HG02943 (cell line): Measurements from ENCODE around the gene CDC123.
"Not testable (repeated sequence)": the region's sequence is repeated elsewhere in the genome, so short reads cannot be mapped to it uniquely, and the experiment has no call there.

Experiments
- ATAC-seq: cut with Tn5 transposase; IDR thresholded peaks from one replicate; pipeline ENCODE4 v1.9.1; 2021; ENCODE audit warnings: mild to moderate bottlenecking, low read depth, moderate library complexity; ENCODE audit not compliant: unreplicated experiment

The CDC123 gene, protein sequence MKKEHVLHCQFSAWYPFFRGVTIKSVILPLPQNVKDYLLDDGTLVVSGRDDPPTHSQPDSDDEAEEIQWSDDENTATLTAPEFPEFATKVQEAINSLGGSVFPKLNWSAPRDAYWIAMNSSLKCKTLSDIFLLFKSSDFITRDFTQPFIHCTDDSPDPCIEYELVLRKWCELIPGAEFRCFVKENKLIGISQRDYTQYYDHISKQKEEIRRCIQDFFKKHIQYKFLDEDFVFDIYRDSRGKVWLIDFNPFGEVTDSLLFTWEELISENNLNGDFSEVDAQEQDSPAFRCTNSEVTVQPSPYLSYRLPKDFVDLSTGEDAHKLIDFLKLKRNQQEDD

DNA sequence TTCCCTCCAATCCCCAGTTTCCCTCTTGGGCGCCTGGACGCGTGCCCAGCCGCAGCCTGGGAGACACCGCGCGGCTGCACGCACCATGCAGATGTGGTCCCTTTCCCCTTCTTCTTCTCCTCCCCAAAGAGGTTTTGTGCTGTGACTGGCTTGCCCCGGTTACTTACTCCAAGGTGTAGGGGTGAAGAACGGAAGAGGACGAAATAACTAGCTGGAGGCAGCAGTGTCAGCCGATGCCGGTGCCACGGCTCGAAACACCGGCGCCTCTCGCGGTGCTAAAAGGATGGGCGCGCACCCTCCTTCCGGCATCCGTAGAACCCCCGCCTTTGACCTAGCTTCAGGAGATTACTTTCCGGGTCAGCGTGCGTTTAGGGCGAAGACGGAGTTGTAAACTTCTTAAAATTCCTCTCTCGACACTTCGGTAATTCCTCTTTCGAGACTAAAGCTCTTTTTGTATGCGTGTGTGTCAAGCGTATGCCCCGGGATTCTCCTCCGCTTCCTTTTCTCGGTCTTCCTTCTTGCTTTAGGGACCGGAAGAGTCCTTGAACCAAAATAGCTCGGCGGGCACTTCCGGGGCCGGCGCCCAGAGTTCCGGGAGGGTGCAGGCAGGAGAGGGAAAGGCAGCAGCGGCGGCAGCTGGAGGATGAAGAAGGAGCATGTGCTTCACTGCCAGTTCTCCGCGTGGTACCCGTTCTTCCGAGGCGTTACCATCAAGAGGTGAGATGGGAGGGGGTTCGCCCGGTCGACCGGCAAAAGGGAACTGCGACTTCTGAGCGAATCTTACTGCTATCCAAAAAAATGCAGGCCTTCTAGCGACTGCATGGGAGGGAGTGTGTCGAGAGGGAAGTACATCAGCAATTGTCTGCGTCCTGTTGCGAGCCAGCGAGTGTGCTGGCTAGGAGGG lies at the start of gene CDC123, which contains the start of gene NUDT5:
CDC123 (plus strand) TSS at position 586 of the 904 bp plus-strand sequence; CDS start at position 644, 58 bp downstream.
NUDT5 (minus strand) TSS at position 289 of the 904 bp plus-strand sequence. CDS start 9,600 bp downstream, outside the sequence.
- ATAC-seq, result peak; percentile 90

DNA sequence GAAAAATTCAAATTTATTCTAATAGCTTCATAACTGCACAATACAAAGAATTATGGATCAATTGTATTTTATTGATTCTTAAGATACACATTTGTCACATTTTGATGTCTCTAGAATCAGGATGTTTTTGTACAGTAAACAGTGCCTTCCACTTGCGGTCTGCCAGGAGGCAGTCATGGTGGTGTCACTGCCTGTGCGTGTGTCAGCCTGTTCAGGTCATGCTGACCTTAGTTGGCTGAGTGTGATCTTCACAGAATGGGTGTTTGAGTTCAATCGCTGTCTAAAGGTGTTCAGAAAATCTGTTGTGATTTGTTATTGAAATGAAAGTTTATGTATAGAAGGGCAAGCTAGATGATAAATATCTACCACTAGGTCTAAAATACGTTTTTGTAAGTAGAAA lies 45.8 kb upstream of the CDC123 start:
- no peak for ATAC-seq

DNA sequence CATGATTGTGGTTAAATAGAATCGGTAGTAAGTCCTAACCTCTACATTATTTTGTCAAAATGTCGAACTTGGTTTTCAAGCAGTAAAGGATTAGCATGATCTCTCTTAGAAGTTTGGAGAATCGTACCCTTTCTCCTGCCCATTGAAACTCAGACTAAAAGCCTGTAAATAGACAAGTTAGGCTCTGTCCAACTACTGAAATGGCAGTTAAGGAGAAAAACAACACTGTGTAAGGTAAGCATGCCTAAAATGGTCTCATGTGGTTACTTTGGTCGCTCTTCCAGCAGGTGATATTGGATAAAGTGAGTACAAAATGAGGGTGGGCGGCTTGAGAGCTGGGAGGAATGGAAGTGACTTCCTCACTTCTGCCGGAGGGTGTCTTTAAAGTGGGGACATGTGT lies 41.5 kb upstream of the CDC123 start:
- ATAC-seq, result no peak

DNA sequence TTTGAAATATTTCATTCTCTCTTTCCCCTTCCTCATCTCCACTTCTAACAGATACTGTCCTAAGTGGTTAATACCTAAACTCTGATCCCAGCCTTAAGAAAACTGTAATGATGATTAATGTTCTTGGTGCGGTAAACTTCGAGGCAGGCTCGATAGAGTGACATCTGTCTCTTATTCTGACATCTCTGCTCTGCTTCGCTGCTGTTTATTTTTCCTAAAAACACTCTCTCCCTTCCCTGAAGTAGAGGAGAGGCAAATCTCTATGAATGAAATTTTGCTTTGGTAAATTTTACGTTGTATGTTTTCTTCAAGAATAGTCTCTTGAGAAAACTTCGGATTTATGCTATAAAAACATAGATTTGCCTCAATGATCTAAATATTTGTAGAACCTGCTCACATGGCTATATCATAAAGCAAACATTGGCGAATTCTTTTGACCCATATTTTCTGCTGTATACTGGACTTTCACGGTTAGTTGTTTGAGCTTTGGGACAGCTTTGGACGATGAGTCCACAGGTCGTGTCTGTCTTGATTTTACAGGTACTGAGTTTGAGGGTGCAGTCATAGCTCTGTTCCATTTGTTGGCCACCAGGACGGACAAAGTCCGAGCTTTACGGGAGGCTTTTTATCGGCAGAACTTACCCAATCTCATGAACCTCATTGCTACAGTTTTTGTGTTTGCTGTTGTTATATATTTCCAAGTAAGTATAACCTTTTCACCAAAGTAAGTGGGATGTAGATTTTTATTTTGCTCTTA lies 39.4 kb upstream of the CDC123 start:
- ATAC-seq, result no peak

DNA sequence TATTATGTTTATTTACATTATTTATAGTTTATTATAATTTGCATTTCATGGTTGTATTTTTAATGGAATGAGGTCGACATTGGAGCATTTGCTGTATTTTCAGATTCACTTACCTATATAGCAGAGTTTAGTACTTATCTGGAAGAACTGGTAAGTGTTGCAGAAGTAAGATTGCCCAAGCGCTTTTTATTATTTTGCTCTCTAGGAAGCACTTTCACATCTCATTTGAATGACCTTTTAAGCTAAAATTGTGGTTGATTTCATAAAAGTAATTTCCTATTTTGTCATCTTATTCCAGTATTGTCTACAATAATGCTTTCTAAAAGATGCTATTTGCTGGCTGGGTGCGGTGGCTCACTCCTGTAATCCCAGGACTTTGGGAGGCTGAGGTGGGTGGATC lies 37.9 kb upstream of the CDC123 start:
- no peak for ATAC-seq

DNA sequence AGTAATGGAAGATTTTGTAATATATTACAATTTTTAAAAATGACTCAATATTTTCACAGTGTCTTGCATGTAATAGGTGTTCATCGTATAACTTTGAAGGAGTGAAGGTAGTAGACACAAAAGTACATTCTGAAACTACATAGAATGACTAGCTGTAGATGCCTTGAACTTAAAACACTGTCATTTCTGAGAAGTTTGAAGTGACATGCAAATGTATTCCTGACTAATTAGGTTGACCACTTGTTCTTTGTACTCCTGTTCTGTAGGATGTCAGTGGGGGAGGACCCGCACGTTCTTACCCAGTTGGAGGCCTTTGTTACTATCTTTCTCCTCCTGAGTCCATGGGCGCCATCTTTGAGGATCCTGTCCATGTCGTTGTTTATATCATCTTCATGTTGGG lies 35.3 kb upstream of the CDC123 start:
- no peak for ATAC-seq

DNA sequence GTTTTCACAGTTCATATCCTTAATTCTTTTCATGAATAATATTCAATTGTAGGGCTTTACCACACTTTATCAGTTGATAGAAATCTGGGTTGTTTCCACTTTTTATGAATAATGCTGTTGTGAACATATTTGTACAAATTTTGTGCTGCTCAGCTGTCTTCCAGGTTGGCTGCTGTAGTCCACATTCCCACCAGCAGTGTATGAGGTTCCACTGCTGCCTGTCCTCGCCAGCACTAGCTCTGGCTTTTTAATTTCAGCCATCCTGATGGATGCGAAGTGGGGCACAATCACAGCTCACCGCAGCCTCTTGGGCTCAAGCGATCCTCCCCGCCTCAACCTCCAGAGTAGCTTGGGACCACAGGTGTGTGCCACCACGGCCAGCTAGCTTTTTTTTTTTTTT lies 33.1 kb upstream of the CDC123 start:
- ATAC-seq, result no peak

DNA sequence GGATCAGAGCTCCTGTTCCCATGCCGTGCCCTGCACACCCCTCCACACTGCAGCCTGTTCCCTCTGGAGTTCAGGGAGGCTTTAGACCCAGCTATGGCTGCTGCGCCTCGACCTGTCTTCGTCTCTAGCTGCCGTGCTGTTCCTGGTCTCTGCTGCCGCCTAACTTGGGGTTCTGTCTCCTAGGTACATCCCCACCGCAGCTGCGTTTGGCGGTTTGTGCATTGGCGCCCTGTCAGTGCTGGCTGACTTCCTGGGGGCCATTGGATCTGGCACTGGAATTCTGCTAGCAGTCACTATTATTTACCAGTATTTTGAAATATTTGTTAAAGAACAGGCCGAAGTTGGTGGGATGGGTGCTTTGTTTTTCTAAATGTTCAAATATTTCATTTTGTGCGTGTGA lies 31.9 kb upstream of the CDC123 start:
- ATAC-seq, result no peak

DNA sequence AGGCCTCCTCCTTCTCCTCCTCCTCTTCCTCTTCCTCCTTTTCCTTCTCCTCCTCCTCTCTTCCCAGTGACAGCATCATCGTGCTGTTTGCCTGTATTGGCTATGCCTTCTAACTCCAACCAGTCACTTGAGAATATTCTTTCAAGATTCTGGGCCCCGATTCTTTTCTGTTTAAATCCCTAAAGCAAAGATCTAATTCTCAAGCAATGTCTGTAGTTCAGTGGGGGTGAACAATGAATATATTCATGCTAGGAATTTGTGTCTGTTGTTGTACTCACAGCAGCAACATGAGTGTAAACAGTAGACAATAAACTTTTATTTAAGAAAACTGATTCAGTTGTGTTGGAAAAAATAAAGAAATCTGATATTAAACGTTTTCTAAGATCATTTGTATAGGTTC lies 31.0 kb upstream of the CDC123 start:
- no peak for ATAC-seq

DNA sequence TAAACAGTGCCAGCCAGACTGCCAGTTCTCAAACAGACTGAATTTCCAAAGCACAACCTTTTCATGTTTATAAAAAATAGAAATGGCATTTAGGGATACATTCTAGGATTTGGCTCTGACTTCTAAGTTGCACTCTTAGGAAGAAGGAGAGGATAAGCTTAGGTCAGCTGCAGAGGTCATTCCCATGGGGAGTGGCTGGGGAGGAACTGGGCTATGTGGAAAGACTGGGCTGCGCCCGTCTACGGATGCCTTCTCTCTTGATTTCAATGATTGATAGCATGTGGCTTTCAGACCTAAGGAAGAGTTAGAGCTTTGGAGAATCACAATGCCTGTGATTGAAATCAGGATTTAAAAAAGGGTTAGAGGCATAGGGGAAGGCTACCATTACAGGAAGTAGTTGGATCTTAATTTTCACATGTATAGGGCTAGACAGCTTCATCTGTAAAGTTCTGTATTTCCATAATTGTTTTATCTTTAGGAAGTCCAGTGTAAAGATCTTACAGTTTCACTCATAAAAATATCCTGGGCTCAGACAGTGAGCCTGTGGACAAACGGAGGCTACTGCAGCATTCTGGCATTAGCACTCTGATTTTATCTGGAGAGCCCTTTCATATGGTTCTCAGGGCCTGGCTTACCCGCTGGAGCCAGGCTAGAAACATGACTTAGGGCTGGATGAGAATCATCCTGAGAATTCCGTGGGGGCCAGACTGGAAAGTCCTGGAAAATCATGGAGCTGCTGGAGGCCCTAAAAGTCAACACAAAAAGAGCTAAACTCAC lies 29.8 kb upstream of the CDC123 start:
- no peak for ATAC-seq

DNA sequence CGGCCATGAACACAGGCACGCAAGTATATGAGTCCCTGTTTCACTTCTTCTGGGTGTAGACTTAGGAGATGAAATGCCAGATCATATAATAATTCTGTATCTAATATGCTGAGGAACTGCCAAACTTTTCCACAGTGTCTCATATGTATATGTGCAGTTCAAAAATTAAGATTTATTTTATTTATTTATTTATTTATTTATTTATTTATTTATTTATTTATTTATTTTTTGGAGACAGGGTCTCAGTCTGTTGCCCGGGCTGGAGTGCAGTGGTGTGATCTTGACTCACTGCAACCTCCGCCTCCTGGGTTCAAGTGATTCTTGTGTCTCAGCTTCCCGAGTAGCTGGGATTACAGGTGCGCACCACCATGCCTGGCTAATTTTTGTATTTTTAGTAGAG lies 24.5 kb upstream of the CDC123 start:
- not testable (repeated sequence) for ATAC-seq

DNA sequence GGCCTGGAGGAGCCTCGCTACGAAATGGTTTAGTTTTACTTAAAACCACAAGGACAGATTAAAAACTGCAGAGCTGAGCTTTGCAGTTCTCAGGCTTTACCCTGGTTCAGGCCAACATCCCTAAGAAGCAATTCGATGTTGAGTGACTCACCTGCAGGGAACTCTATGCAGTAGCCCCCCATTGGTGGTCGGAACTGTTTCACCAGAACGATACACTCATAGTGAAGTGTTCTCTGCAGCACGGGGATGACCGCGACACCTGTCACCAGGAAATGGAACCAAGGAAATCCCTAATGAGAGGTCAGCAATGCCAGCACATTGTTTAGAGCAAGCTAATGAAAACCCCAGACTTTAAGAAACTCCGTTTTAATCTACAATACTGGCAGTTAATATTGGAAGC lies 18.3 kb upstream of the CDC123 start:
- no peak for ATAC-seq

DNA sequence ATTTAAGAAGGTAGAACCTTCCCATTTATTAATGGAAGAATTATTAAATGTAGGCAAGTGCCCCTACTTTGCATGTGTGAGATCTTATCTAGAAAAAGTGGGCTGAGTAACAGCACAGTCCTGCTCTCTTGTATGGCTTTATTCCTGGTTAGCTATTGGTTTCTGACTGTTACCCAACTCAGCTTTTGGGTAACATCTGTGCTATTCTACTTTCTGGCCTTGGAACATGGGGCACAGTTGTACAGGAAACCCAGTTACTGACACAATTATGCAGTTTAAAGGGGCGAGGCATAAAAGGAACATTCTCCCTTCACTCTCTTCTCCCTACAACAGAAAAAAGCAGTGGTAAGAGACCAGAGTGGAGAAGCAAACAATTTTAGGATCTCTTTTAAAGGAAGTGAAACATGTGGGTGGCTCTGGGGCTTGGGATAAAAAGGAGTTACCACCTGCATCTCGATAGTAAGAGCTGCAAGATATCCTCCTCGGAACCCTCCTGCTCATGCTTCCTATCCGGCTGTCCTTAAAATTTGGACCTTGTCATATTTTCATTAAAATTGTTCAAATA lies 16.3 kb upstream of the CDC123 start:
- no peak for ATAC-seq

DNA sequence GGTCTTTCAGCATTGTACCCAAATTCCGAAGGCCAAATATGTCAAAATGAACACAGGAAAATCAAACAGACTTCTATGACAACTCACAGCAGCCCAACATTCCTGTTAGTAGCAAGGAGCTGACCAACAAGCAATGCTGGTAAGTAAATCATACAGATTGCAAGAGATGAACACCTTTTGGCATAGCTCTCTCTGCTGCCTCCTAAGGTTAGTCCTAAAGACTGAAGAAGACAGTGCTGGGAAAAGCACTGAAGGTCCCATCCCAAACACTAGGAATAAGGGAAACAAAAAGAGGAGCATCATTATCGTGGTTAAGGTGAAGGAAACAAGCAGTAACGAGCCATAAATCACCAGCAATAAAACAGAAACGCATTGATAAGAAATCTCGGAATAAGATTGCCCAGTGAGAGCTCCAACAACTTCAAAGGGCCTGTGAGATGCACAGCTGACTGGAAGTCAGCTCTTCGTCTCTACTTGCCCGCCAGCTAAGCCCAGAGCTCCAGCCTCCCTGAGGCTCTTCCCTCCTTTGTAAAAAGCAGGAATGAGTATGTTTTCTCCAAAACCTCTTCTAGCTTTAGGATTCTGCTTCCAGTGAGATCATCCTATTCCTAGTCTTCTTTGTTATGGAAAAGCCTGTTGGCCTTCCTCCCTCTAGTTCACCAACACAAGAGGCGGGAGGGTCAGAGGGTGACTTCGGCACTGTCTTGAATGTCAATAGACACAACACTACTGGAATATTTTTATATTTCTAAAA lies 15.6 kb upstream of the CDC123 start:
- ATAC-seq, result no peak

DNA sequence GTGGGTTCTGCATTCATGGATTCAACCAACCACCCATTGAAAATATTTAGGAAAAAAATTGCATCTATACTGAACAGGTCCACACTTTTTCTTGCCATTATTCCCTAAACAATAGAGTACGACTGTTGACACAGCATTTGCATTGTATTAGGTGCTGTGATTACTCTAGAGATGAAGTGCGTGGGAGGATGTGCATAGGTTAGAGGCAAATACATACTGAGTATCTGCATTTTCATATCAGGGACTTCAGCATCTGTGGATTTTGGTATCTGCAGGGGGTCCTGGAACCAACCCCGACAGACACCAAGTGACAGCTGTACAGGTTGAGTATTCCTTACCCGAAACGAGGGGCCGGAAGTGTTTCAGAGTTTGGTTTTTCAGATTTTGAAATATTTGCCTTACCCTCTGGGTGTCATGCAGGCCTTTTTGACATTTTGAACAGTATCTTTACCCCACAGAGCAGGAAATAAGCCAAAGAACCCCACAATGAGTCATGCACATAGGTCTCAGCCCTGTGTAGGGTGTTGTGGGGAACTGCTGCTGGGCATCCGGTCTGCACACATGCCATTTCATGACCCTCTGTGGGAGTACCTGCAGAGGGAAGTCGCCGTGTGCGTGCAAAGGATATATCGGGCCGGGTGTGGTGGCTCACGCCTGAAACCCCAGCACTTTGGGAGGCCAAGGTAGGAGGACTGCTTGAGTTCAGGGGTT lies 14.8 kb upstream of the CDC123 start:
- no peak for ATAC-seq

DNA sequence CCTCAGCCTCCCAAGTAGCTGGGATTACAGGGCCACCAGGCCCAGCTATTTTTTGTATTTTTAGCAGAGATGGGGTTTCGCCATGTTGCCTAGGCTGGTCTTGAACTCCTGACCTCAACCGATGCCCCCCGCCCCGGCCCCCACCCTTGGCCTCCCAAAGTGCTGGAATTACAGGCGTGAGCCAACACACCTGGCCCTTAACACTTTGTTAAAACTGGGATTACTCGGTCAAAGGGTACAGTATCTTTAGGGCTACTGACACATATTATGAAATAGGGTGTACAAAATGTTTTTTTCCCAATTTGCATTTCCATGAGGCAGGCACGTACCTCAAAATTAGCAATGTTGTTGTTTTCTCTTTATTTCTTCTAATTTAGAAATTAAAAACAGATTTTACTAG lies 11.8 kb upstream of the CDC123 start:
- no peak for ATAC-seq

DNA sequence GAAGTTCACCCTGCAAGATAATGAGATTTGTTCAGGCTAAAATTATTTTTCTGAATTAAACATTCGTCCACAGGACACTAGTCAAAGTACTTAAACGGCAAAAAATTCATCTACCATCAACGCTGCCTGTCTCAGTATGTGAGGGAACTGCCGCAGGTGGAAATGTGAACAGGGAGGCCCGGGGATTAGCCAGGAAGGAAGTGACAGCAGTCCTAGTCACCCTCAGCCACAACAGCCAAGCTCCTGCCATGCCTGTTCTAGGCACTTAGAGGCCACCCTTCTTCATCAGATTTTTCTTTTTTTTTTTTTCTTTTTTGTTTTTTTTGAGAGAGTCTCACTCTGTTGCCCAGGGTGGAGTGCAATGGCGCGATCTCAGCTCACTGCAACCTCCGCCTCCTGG lies 9.7 kb upstream of the CDC123 start:
- ATAC-seq, result no peak

DNA sequence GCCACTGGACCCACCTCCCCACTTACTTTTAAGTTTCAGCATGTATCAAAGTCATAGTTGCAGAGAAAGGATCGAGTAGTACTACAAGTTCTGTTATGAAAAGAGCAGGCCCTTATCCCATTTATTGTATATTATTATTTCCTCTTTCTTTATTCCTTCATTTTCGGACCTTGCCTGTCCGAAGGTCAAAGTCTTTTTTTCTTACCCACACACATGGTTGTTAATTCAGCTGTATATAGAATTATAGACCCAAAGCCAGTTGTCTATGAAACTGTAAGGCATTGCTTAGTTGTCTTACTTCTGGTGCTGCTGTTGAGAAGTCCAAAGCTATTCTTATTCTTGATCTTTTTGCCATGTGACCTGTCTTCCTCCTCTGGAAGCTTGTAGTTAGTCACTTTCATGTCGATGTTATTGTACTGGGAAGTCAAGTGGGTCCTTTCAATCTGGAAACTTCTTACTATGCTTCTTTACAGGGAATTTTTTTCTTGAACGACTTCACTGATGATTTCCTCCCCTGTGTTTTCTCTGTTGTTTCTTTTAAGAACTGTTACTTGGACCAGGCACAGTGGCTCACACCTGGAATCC lies 8.6 kb upstream of the CDC123 start:
- no peak for ATAC-seq
